NCI-H2196 (cell line): ENCODE data around the gene RBFA.
"Not testable (repeated sequence)": the region's sequence is repeated elsewhere in the genome, so short reads cannot be mapped to it uniquely, and the experiment has no call there.

ENCODE experiments used
- DNase-seq: peaks from one replicate; lab custom pipeline; 2025; ENCODE audit not compliant: unreplicated experiment; lab: John Stamatoyannopoulos, UW

RBFA gene, protein sequence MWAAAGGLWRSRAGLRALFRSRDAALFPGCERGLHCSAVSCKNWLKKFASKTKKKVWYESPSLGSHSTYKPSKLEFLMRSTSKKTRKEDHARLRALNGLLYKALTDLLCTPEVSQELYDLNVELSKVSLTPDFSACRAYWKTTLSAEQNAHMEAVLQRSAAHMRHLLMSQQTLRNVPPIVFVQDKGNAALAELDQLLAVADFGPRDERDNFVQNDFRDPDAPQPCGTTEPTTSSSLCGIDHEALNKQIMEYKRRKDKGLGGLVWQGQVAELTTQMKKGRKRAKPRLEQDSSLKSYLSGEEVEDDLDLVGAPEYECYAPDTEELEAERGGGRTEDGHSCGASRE

DNA sequence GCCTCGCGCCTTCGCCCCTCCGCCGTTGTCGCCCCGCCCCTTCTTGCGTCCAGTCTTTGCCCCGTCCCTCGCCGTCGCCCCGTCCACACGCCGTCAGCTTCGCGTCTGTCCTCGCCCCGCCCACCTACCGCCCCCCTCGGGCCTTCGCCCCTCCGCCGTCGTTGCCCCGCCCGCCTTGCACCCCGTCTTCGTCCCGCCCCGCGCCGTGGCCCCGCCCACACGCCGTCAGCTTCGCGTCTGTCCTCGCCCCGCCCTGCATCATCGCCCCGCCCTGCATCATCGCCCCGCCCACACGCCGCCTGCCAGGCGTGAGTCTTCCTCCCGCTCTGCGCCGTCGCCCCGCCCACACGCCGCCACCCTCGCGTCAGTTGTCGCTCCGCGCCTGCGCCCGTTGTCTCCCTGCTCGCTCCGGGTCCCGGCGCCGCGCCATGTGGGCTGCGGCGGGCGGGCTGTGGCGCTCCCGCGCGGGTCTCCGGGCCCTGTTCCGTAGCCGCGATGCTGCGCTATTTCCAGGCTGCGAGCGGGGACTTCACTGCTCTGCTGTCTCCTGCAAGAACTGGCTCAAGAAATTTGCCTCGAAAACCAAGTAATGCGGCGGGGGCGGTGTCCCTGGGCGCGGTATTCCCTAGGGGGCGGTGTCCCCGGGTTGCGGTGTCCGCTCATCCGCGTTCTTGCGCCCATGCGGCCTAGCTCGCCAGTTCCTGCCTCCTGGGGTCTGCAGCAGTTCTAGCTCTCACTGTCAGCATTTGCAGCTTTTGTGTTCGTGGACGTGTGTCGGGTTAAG is at the start of gene RBFA:
Gene RBFA, plus strand, starts transcription at position 367 of the 784 bp plus-strand sequence. Its CDS starts 62 bp downstream, at position 429.
- DNase-seq: peak; percentile 99

DNA sequence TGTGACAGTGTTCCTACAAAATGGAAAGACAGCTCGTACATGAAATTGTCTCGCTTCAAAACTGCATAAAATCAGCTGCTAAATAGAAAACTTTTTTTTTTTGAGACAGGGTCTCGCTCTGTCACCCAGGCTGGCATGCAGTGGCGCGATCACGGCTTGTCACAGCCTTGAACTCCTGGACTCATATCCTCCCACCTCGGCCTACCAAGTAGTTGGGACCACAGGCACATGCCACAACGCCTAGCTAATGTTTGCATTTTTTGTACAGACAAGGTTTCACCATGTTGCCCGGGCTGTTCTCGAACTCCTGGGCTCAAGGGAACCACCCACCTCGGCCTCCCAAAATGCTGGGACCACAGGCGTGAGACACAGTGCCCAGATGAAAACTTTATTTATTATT is 49.1 kb upstream of the RBFA start:
- no peak for DNase-seq

DNA sequence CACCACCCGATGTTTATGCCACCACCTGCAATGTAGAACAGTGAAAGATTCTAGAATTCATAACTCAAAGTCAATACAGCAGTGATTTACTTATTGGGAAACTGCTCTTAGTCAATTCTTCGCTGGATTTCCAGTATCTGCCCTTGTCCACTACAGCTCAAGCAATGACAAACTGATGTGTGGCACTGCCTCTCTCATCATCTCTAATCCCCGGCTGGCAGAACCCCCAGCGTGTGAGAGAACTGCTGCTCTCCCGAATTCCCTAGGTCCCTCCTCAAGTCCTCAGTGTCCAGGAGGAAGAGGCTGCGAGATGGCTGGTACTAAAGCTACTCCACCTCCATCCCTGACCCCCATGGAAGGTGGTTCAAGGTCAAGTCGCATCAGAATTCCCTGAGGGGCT is 47.5 kb upstream of the RBFA start:
- no peak for DNase-seq

DNA sequence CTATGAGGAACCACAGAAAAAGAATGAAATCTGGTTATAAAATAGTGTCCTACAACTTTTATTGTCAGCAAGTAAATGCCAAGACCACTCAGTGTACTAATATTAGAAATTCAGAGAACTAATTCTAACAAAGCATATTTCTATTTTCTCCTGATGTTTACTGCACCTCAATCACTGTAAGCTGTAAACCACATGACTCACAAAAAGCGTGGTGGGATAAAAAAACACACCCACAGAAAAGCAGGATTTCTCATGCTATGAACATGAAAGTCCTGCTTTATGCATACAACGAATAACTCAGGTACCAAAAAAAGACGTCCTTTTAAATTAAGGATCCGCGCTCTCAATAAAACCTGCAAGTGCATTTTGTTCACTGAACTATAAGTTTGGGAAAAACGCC is 46.7 kb upstream of the RBFA start:
- no peak for DNase-seq

DNA sequence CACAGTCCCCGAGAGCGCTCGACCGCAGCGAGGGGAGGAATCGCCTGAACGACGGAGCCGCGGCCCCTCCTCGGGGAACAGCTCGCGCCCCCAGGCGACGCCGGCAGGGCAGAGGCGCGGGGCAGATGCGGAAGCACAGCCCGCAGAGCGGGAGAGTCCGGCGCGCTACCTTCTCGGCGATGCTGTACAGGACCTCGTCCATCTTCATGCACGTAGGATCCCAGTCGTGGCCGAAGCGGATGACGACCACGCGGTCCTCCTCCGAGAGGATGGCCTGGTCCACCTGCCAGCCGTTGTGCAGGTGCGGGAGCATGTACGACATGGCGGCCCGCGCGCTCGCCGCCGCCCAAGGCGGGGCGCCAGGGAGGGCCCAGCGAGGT is 46.2 kb upstream of the RBFA start:
- DNase-seq: peak; percentile 73

DNA sequence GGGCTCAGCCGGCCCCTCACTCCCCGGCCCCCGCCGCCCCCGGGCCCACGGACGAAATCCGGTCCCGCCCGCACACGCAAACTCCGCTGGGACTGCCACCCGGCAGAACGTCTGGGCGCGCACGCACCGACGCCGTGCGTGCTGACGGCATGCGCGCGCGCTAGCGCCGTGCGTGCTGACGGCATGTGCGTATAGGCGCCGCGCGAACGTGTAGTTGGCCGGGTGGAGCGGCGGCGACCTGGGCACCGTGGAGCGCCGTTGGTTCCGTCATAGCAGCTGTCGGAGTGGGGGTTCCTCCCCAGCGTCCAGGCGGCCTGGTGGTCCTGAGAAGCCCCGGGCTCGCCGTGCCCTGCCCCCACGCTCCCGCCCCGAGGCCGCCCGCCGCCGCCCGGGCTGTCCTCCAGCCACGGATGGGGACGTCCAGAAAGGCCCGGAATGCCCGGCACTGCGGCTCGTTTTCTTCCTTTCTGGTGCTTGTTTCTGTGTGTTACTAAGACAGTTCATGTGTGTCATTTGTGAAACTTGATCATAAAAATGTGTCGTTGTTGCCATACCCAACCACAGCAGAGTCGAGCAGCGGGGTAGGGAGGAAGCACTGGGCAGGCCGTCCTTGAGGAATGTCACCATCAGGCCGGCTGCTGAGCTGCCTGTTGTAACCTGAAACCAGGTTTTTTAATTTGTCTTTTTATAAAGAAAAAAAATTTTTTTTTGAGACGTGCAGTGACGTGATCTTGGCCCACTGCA is 45.6 kb upstream of the RBFA start, which contains the start of gene TXNL4A:
Gene TXNL4A, minus strand, starts transcription at position 113 of the 744 bp plus-strand sequence. CDS start 171 bp downstream, outside the sequence.
- DNase-seq: peak; percentile 89

DNA sequence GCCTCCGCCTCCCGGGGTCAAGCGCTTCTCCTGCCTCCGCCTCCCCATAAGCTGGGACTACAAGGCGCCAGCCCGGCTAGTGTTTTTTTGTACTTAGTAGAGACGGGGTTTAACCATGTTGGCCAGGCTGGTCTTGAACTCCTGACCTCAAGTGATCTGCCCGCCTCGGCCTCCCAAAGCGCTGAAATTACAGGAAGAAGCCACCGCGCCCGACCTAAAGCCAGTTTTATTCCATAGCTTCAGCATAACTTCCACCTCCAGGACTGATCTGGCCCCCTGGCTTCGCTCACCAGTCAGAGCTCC is 45.1 kb upstream of the RBFA start:
- no peak for DNase-seq

DNA sequence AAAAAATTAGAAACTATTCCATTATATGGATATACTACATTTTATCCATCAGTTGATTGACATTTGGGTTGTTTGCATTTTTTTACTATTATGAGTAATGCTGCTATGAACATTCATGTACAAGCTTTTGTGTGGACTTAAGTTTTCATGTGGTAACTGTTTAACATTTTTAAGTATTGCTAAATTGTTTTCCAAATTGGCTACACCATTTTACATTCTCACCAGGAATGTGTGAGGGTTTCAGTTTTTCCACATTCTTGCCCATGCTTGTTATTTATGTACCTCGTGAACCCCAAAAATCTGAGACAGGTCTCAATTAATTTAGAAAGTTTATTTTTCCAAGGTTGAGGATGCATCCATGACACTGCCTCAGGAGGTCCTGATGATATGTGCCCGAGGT is 42.7 kb upstream of the RBFA start:
- no peak for DNase-seq

DNA sequence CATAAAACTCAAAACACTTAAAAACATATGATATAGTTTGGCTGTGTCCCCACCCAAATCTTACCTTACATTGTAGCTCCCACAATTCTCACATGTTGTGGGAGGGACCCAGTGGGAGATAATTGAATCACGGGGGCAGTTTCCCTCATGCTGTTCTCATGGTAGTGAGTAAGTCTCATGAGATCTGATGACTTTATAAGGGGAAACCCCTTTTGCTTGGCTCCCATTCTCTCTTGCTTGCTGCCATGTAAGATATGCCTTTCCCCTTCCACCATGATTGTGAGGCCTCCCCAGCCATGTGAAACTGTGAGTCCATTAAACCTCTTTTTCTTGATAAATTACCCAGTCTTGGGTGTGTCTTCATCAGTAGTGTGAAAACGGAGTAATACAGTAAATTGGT is 34.5 kb upstream of the RBFA start:
- DNase-seq: not testable (repeated sequence)

DNA sequence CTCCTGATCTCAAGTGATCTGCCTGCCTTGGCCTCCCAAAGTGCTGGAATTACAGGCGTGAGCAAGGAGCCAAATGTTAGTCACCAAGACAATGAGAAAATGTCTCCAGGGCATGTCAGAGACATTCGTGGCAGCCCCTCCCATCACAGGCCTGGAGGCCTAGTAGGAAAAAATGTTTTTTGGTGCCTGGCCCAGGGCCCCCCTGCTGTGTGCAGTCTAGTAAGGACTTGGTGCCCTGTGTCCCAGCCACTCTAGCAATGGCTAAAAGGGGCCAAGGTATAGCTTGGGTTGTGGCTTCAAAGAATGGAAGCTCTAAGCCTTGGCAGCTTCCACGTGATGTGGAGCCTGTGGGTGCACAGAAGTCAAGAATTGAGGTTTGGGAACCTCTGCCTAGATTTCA is 33.4 kb upstream of the RBFA start:
- no peak for DNase-seq

DNA sequence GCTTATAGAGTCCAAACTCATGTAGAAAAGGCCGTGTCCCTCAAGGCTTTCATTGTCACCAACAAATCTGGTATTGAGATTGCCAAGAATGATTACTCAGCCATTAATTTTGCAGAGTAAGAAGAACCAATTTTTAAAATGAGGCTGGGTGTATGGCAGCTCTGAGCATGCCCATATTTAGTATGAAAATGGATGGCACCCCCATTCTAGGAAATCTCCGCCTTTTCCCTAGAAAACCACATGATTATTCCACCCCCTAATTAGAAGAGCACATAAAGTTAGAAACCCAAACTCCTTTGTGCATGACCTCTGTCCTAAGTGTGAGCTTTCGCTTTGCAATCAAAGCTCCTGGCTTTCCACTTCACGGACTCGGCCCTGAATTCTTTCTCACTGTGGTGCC is 31.8 kb upstream of the RBFA start:
- DNase-seq: no peak

DNA sequence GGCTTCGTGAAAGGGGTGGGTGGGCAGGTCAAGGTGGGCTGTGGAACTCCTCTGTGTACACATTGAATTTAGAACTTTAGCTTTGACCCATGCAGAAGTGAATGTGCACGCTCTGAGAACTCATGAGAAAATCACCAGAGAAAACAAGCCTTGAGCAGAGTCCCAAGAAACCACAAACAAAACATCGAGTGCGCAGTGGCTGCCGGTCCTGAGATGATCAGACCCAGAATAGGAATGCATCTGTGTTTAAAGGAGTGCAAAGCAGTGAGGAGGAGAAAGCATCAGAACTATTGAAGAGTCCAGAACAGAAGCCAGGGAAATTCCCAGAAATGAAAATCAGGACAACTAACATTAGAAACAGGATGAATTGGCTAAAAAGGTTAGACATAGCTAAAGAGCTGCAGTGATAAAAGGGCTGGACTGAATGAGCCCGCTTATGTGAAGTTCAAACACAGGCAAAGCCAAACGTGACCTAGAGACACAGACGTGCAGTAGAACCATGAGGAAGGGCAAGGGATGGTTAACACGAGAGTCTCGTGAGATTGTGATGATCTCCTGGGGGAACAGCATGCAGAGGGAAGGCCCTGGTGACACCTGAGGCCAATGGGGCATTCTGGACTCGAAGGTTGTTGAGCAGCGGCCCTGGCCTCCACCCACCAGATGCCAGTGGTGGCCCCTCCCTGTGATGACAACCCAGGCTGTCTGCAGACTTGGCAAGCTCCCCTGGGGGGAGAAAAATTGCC is 29.5 kb upstream of the RBFA start:
- DNase-seq: no peak

DNA sequence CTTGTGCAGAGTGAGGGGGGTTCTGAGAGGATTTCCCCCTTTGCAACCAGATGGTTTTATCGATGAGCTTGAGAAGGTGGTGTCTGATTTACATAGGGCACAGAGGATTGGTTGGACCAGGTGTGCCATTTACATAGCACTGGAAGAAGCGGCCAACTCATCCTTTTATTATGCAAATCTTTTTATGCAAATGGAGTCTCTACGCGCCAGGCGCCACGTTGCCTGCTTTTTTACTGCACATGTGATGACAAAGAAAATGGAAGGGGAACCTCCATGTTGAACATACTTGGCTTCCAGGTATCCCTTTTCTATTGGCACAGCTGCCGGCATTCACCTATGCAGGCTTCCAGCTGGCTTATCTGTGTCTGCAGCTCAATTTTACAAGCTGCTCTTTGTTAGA is 27.5 kb upstream of the RBFA start:
- DNase-seq: peak; percentile 25

DNA sequence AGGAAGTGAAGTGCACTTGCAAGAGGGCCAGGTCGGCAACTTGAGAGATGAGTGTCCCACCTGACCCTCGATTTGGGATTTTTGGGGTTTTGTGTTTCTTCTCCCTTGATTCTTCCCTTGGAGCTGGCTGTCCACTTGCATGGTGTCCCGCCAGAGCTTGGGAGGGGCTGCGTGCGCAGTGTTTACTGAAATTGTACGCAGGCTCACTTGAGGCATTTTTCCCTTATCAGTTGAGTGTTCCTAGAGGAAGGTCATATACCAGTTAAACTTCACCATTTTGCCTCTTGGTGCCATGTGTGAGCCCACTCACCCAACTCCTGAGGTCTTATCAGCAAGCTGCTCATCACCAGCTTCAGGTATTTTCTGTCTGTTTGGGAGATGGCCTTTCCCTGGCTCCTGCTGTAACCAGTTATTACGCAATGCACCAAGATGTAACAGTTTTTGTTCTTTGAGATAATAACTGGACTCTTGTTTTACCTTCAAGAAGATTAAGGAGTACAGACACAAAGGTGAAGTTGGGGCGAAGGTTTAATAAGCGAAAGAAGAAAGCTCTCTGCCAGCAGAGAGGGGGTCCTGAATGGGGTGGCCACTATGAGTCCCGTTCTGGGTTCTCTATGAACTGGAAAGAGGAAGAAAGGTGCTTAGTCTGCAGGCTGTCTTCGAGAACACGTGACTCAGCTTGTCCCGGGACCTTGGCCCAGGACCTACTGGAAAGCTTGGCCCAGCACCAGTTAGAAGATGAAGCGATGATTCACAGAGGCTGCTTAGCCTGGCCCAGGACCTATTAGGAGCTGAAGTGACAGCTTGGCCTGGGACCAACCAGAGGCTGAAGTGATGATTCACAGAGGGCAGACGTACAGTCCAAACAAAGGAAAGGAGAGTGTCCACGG is 24.3 kb upstream of the RBFA start:
- DNase-seq: no peak

DNA sequence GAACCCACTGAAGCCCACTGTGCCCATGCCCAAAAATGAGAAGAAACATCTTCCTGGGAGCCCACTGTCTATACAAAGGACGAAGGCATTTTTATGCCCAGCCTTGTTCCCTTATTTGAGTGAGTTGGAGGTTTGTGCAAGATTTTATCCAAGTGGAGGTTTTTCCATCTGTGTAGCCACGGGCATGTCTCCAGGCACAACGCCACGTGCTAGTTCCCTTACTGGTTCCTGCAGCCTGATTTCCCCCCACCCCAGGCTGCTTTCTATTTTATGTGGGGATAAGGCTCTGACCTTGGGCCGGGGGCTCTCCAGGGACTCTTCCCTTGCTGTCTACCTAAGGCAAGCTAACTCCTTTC is 23.7 kb upstream of the RBFA start:
- DNase-seq: no peak

DNA sequence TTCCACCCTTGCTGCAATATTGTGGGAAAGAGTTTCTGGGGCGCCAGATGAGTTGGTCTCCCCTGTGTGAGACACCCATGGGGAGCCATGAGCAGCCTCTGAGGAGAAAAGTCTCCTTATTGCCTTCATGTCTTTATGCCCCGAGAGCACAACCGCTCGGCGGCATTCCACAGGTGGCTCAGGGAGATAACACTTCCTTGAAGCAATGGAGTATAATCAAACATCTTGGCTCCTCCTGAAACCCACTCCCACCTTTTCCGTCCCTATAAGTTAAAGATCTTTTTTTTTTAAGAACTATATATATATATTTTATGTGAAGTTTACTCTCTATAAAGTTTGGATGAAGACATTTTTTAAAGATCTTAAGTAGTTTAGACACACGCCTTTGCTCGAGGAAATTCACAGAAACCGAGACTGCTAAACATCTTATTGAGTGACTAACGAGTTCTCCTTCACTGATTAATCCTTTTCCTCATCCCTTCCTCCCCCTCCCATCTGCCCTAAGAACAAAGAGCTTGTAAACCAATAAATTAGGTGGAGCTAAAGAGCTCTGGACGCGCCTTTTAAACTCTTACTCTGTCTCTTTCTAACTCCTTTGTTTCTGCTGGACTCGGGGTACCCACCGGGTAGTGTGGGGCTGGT is 22.6 kb upstream of the RBFA start:
- DNase-seq: not testable (repeated sequence)

DNA sequence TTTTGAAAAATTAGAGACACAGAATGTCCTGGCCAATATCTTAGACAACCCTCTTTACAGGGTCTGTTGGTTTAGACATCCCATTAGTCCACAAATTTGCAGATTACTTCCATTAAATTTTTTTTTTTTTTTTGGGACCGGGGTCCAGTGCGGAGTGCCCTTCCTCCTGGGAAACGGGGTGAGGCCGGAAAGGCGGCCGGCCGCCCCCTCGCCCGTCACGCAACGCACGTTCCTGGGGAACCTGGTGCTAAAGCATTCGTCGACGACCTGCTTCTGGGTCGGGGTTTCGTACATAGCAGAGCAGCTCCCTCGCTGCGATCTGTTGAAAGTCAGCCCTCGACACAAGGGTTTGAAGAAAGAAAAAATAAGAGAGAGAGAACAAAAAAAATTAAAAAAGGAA is 21.5 kb upstream of the RBFA start:
- no peak for DNase-seq

DNA sequence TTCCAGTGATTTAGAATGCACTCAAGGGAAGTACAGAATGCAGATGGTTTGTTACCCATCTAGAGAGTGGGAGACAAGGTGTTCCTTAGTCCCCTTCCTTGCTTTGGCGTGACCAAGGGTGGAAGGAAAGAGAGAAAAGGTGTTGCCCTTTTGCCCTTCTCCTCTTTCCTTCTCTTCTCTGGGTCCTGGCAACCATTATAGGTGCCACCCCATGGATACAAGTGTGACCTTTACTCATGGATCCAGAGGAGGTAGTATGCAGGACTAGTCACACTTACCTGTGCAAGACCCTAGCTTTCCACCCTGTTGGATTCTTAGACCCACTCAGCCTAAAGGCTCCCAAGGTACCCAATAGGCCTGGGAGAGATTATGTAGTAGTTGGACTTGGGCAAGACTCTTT is 11.6 kb upstream of the RBFA start:
- peak; percentile 24 for DNase-seq

DNA sequence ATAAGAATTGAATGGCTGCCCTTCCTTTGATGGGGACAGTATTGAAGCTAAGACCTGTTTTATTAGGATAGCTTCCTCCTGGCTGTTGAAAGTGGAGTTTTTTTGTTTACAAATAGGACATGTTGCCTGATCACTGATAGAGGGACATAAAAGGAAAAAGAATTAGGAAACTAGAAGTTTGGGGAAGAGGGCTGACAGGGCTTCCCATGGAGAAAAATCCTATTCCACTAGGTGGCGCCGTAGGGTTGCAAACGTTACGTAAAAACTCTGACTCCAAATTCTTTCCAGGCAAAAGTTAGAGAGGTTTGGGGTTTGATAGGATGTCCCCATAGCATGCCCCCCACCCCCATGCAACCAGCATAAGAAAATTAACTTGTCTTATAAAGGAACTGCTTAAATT is 11.1 kb upstream of the RBFA start:
- DNase-seq: no peak

DNA sequence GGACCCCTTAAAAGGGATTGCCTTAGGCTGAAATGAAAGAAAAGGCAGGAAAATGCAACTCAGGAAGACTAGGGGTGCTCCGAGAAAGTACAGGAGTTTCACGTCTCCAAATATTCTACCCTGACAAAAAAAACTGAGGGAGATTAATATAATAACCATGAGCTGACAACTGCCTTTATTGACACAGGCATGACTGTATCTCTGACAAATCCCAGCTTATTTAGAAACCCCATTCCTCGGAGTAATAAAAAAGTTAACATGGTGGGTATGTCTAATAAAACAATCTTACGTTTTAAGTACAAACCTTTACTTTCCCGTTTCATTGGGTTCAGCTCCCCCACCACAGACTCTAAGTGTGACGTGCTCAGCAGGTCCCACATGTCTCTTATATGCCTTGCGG is 7.9 kb upstream of the RBFA start:
- no peak for DNase-seq
